SK-N-SH (cell line): ENCODE measurements around the gene NYAP2. TPM values are rescaled to one million over a fixed set of nuclear protein-coding genes. Genes with fewer than 3 reads are reported as not detected.

ENCODE experiments used
- CTCF ChIA-PET: fragments of 300-600, 350-600 bp; formaldehyde crosslinking; extraction: SDS; loops from one replicate; lab custom pipeline; 2021; lab: Yijun Ruan, JAX
- POLR2A ChIA-PET: fragments of 350-600 bp; sonication (Branson Sonifier 250); formaldehyde crosslinking; extraction: SDS; loops from one replicate; lab custom pipeline; 2020; ENCODE audit warnings: antibody characterized with exemption, inconsistent platforms; lab: Yijun Ruan, JAX
- DNase-seq: peaks from one replicate; pipeline ENCODE4 v3.0.0; 2012
- H2AFZ ChIP-seq: fragments of 200-600 bp; sonication (generic); 2 replicates; pipeline ENCODE4 v1.8.1; 2016; ENCODE audit warnings: antibody characterized with exemption, mild to moderate bottlenecking, low read depth
- H3F3A ChIP-seq: fragments of 200-600 bp; sonication (generic); replicated peaks from 2 replicates; pipeline ENCODE3; 2016; ENCODE audit warnings: antibody characterized with exemption, mild to moderate bottlenecking; ENCODE audit not compliant: insufficient read depth
- H3K27ac ChIP-seq, 2 experiments: fragments of 200-500 bp in 1 of 2; fragments of 200-600 bp in 1 of 2; sonication (Bioruptor generic) in 1 of 2; sonication (generic), shearing (Covaris generic) in 1 of 2; 2 replicates each; pipeline versions ENCODE4 v1.5.1 to v1.6.1; 2014 to 2016; ENCODE audit warnings: low read depth in 2 of 2, inconsistent platforms in 1 of 2, low read length in 1 of 2, mild to moderate bottlenecking in 1 of 2, mixed read lengths in 1 of 2
- H3K27me3 ChIP-seq: fragments of 200-600 bp; sonication (generic), shearing (Covaris generic); 2 replicates; pipeline ENCODE4 v1.6.1; 2016; ENCODE audit warnings: mixed run types; ENCODE audit not compliant: insufficient read depth
- H3K36me3 ChIP-seq, 2 experiments: fragments of 200-500 bp in 1 of 2; fragments of 200-600 bp in 1 of 2; sonication (Bioruptor generic) in 1 of 2; sonication (generic) in 1 of 2; replicated peaks in 1 of 2; 2 replicates each; pipeline versions ENCODE3 to v1.5.1; 2014 to 2016; ENCODE audit warnings: low read length in 1 of 2, mild to moderate bottlenecking in 1 of 2; ENCODE audit not compliant: insufficient read depth in 2 of 2, control insufficient read depth in 1 of 2
- H3K4me1 ChIP-seq, 2 experiments: fragments of 200-500 bp in 1 of 2; fragments of 200-600 bp in 1 of 2; sonication (Bioruptor generic) in 1 of 2; sonication (generic), shearing (Covaris generic) in 1 of 2; 2 replicates each; pipeline versions ENCODE4 v1.5.1 to v1.6.1; 2014 to 2016; ENCODE audit warnings: low read depth in 1 of 2, low read length in 1 of 2, mixed run types in 1 of 2; ENCODE audit not compliant: insufficient read depth in 2 of 2, control insufficient read depth in 1 of 2
- H3K4me2 ChIP-seq: fragments of 200-600 bp; sonication (generic), shearing (Covaris generic); 2 replicates; pipeline ENCODE4 v1.6.1; 2017; ENCODE audit warnings: mixed run types
- H3K4me3 ChIP-seq, 2 experiments: fragments of 200-500 bp in 1 of 2; fragments of 200-600 bp in 1 of 2; sonication (Bioruptor generic) in 1 of 2; sonication (generic), shearing (Covaris generic) in 1 of 2; 2 replicates each; pipeline versions ENCODE4 v1.5.1 to v1.8.1; 2014 to 2016; ENCODE audit warnings: low read depth in 2 of 2, inconsistent platforms in 1 of 2, low read length in 1 of 2, mild to moderate bottlenecking in 1 of 2, mixed read lengths in 1 of 2, moderate library complexity in 1 of 2
- H3K79me2 ChIP-seq: fragments of 200-600 bp; sonication (generic); 2 replicates; pipeline ENCODE4 v1.8.1; 2017; ENCODE audit warnings: mild to moderate bottlenecking; ENCODE audit not compliant: insufficient read depth
- H3K9ac ChIP-seq: fragments of 200-600 bp; sonication (generic); 2 replicates; pipeline ENCODE4 v1.6.1; 2017; ENCODE audit warnings: mixed run types
- H3K9me2 ChIP-seq: fragments of 200-600 bp; sonication (generic); 2 replicates; pipeline ENCODE4 v1.6.1; 2017; ENCODE audit warnings: mixed run types
- H3K9me3 ChIP-seq: fragments of 200-600 bp; sonication (generic); 2 replicates; pipeline ENCODE4 v1.6.1; 2017; ENCODE audit warnings: mixed run types, mild to moderate bottlenecking, moderate library complexity
- H4K20me1 ChIP-seq: fragments of 200-600 bp; sonication (generic); 2 replicates; pipeline ENCODE4 v1.6.1; 2017; ENCODE audit warnings: mild to moderate bottlenecking, mixed run types; ENCODE audit not compliant: insufficient read depth
- CTCF ChIP-seq: fragments of 200-600 bp; sonication (generic); IDR thresholded peaks from 2 replicates; pipeline ENCODE4 v1.6.1; 2017; ENCODE audit warnings: antibody characterized with exemption, mild to moderate bottlenecking, moderate library complexity
- ELF1 ChIP-seq: IDR thresholded peaks from 2 replicates; pipeline ENCODE4 v1.4.0; 2012
- EZH2phosphoT487 ChIP-seq: fragments of 200-600 bp; sonication (generic); IDR thresholded peaks from 2 replicates; pipeline ENCODE4 v1.6.1; 2017; ENCODE audit warnings: low read depth, mixed run types, mild to moderate bottlenecking, antibody characterized with exemption, moderate library complexity, borderline replicate concordance
- GABPA ChIP-seq: IDR thresholded peaks from 2 replicates; pipeline ENCODE4 v1.4.0; 2012; ENCODE audit warnings: low read depth, mild to moderate bottlenecking
- GATA2 ChIP-seq: sonication (generic); formaldehyde crosslinking; IDR thresholded peaks from 2 replicates; pipeline ENCODE4 v1.5.0; 2020; ENCODE audit warnings: mild to moderate bottlenecking, missing genetic modification reagents
- IRF3 ChIP-seq: fragments of 150-350 bp; IDR thresholded peaks from 2 replicates; pipeline ENCODE4 v1.6.1; 2016; ENCODE audit warnings: mild to moderate bottlenecking, low read depth, low read length
- MXI1 ChIP-seq: IDR thresholded peaks from 2 replicates; pipeline ENCODE4 v1.6.1; 2012; ENCODE audit warnings: mild to moderate bottlenecking, low read depth, low read length, improper control_type of control experiment
- RAD21 ChIP-seq: IDR thresholded peaks from 2 replicates; pipeline ENCODE4 v1.6.1; 2012; ENCODE audit warnings: mild to moderate bottlenecking, low read length
- RCOR1 ChIP-seq: fragments of 150-350 bp; IDR thresholded peaks from 2 replicates; pipeline ENCODE4 v1.6.1; 2017; ENCODE audit warnings: antibody characterized with exemption, low read length
- RXRA ChIP-seq: IDR thresholded peaks from 2 replicates; pipeline ENCODE4 v1.4.0; 2012; ENCODE audit warnings: low read depth, mild to moderate bottlenecking, borderline replicate concordance
- SIN3A ChIP-seq: IDR thresholded peaks from 2 replicates; pipeline ENCODE4 v1.6.1; 2012; ENCODE audit warnings: low read depth, mild to moderate bottlenecking, low read length, moderate library complexity, borderline replicate concordance
- SMC3 ChIP-seq: IDR thresholded peaks from 2 replicates; pipeline ENCODE4 v1.6.1; 2012; ENCODE audit warnings: low read depth, low read length, improper control_type of control experiment
- TCF12 ChIP-seq: IDR thresholded peaks from 2 replicates; pipeline ENCODE4 v1.4.0; 2012
- YY1 ChIP-seq: IDR thresholded peaks from 2 replicates; pipeline ENCODE4 v1.4.0; 2012; ENCODE audit warnings: low read depth, mild to moderate bottlenecking
- WGBS: methylation state at CpG from one replicate; pipeline ENCODE4 v1.1.6; 2017; ENCODE audit warnings: low lambda C conversion rate; 5-methylcytosine and 5-hydroxymethylcytosine counted together
- polyA plus RNA-seq, 3 experiments: library from polyadenylated mRNA; depleted of rRNA; stranded (reverse); fragments of >200 nt; gene quantifications; 2 replicates each; pipeline ENCODE4 v1.2.3, GENCODE V29; 2012
- TF ChIP-seq, protein P1 (sequence below): IDR thresholded peaks from 2 replicates; pipeline ENCODE4 v1.4.0; 2012; ENCODE audit warnings: low read depth, borderline replicate concordance
- TF ChIP-seq, protein P2 (sequence below): IDR thresholded peaks from 2 replicates; pipeline ENCODE4; 2012
- TF ChIP-seq, protein P3 (sequence below): IDR thresholded peaks from 2 replicates; pipeline ENCODE4 v1.4.0; 2012; ENCODE audit warnings: low read depth

The NYAP2 gene
- polyA plus RNA-seq, 1 of the 3 experiments (the other 2 are of a cell fraction), result not detected

GRCh38 chr2:225466891-225467604 lies 67.5 kb downstream of the NYAP2 start (continued):
- TF ChIP-seq CTCF (no peak), EZH2phosphoT487 (no peak), MXI1 (no peak), RCOR1 (no peak)

DNA sequence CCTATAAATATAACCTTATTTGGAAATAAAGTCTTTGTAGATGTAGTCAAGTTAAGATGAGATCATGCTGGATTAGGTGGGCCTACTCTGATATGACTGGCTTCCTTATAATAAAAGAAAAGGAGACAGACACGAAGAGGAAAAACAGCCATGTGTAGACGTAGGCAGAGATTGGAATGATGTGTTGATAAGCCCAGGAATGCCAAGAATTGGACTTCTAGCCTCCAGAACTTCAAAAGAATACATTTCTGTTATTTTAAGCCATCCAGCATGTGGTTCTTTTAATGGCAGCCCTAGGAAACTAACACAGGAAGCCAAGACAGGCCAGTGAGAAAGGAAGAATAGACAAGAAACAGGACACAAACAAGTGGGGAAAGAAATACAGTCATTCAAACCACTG lies 68.6 kb downstream of the NYAP2 start:
- no peak overlapping the region for H3K4me2 ChIP-seq
- H3K79me2 ChIP-seq, result no peaks in the 10 kb centered on the region
- POLR2A ChIA-PET, result no interaction called here
- H3K36me3 ChIP-seq, result no peaks in the 10 kb centered on the region
- no peaks in the 10 kb centered on the region for H3K9me2 ChIP-seq
- H3K4me3 ChIP-seq, result no peak overlapping the region
- no peak overlapping the region for H2AFZ ChIP-seq
- no peaks in the 10 kb centered on the region for H3F3A ChIP-seq
- CTCF ChIA-PET, result no interaction called here
- DNase-seq, result no peak
- no peaks in the 10 kb centered on the region for H3K4me1 ChIP-seq
- no peaks in the 10 kb centered on the region for H3K9me3 ChIP-seq
- no peak overlapping the region for H3K9ac ChIP-seq
- TF ChIP-seq IRF3 (no peak), CTCF (no peak)
- no peaks in the 10 kb centered on the region for H4K20me1 ChIP-seq
- WGBS, result 15% methylated on average over 2 of the region's 2 CpGs
- no peaks in the 10 kb centered on the region for H3K27me3 ChIP-seq
- H3K27ac ChIP-seq, result no peak overlapping the region

DNA sequence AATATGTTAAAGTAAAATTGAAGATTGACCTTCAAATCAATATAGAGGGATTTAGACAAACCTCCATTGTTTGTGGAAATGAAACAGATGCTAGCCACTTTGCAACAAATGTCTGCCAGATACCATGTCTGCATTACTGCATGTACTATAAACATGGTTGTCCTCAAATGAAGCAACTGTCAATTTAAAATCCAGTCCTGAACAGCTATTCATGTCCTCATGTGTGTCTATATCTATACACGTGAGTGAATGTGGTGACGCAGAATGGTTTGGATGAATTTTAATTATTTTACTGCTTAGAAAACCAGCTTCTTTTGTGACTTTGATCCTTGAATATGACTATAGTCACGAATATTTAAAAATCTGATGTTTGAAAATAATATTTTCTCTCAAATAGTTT lies 71.5 kb downstream of the NYAP2 start:
- no peaks in the 10 kb centered on the region for H3F3A ChIP-seq
- H3K4me3 ChIP-seq, result no peak overlapping the region
- no peaks in the 10 kb centered on the region for H3K4me1 ChIP-seq
- H3K36me3 ChIP-seq, result no peaks in the 10 kb centered on the region
- H3K9me3 ChIP-seq, result no peaks in the 10 kb centered on the region
- POLR2A ChIA-PET, result no interaction called here
- no peaks in the 10 kb centered on the region for H3K79me2 ChIP-seq
- H3K27me3 ChIP-seq, result no peaks in the 10 kb centered on the region
- WGBS, result 42% methylated on average over 3 of the region's 3 CpGs
- H3K9me2 ChIP-seq, result no peaks in the 10 kb centered on the region
- no peak overlapping the region for H2AFZ ChIP-seq
- no peaks in the 10 kb centered on the region for H4K20me1 ChIP-seq
- no peak overlapping the region for H3K9ac ChIP-seq
- no peak overlapping the region for H3K27ac ChIP-seq
- H3K4me2 ChIP-seq, result no peak overlapping the region
- CTCF ChIA-PET, result interaction anchor here (0.9 kb wide), 1 partner anchor 188 kb away, joined by 3 read pairs; no protein-coding TSS in a partner anchor
- no peak for DNase-seq
- TF ChIP-seq SMC3, result no peak
- no peak for TF ChIP-seq TCF12
- no peak for TF ChIP-seq GABPA
- TF ChIP-seq, protein P1, sequence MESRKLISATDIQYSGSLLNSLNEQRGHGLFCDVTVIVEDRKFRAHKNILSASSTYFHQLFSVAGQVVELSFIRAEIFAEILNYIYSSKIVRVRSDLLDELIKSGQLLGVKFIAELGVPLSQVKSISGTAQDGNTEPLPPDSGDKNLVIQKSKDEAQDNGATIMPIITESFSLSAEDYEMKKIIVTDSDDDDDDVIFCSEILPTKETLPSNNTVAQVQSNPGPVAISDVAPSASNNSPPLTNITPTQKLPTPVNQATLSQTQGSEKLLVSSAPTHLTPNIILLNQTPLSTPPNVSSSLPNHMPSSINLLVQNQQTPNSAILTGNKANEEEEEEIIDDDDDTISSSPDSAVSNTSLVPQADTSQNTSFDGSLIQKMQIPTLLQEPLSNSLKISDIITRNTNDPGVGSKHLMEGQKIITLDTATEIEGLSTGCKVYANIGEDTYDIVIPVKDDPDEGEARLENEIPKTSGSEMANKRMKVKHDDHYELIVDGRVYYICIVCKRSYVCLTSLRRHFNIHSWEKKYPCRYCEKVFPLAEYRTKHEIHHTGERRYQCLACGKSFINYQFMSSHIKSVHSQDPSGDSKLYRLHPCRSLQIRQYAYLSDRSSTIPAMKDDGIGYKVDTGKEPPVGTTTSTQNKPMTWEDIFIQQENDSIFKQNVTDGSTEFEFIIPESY, result no peak
- no peak for TF ChIP-seq RCOR1
- no peak for TF ChIP-seq GATA2 (CRISPR knock-in tag)
- no peak for TF ChIP-seq SIN3A
- TF ChIP-seq RAD21, result no peak
- no peak for TF ChIP-seq ELF1
- TF ChIP-seq, protein P2, sequence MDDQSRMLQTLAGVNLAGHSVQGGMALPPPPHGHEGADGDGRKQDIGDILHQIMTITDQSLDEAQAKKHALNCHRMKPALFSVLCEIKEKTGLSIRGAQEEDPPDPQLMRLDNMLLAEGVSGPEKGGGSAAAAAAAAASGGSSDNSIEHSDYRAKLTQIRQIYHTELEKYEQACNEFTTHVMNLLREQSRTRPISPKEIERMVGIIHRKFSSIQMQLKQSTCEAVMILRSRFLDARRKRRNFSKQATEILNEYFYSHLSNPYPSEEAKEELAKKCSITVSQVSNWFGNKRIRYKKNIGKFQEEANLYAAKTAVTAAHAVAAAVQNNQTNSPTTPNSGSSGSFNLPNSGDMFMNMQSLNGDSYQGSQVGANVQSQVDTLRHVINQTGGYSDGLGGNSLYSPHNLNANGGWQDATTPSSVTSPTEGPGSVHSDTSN, result no peak
- TF ChIP-seq, protein P3, sequence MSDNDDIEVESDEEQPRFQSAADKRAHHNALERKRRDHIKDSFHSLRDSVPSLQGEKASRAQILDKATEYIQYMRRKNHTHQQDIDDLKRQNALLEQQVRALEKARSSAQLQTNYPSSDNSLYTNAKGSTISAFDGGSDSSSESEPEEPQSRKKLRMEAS, result no peak
- TF ChIP-seq YY1, result no peak
- TF ChIP-seq RXRA, result no peak
